Measurements from ENCODE around the gene KRTAP4-2.

- TF ChIP-seq POLR2A (IDR thresholded peaks at IDR 0.05) (no peak), CTCF (IDR thresholded peaks at IDR 0.05) (no peak)
Measured at GRCh38 chr17:41186872-41187271, 8.9 kb upstream of the KRTAP4-2 start.

Measured in heart left ventricle (tissue), 13 donors.